ENCODE results near the gene DSTN.

DSTN gene

GRCh38 chr20:17624551-17625245 is 54.8 kb downstream of the DSTN start:
- DNase-seq (ENCODE audit: low spot score), result no peak

- DNase-seq (ENCODE audit: low spot score), result no peak
Observed at GRCh38 chr20:17625246-17626051, 55.6 kb downstream of the DSTN start.

GRCh38 chr20:17626217-17627007 is 56.5 kb downstream of the DSTN start:
- no peak for DNase-seq (ENCODE audit: low spot score)

GRCh38 chr20:17627101-17627955 is 57.5 kb downstream of the DSTN start:
- DNase-seq (ENCODE audit: low spot score), result no peak

- no peak for DNase-seq (ENCODE audit: low spot score)
Observed at GRCh38 chr20:17628101-17628841, 58.4 kb downstream of the DSTN start.

DNA sequence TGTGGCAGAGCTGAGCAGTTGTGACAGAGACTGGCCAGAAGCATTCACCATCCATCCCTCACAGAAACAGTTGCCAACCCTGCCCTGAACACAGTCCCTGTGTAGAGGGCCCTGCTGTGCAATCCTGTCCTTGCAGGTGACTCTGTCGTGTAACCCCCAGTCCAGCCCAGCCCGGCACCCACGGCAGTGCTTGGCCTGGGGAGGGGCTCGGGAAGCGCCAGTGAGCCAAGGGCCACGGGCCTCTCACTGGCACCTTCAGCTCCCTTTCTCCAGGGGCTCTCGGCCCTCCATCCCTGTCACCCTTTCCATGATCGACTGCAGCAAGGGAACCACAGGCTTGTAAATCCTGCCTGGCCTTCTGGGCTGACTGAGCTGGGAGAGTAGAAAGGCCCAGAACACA is 59.1 kb downstream of the DSTN start:
- DNase-seq (ENCODE audit: low spot score), result no peak

- DNase-seq (ENCODE audit: low spot score), result no peak
Observed at GRCh38 chr20:17629678-17630089, 59.8 kb downstream of the DSTN start.

GRCh38 chr20:17630151-17630805 is 60.4 kb downstream of the DSTN start:
- no peak for DNase-seq (ENCODE audit: low spot score)

GRCh38 chr20:17630806-17631195 is 60.9 kb downstream of the DSTN start:
- no peak for DNase-seq (ENCODE audit: low spot score)

- no peak for DNase-seq (ENCODE audit: low spot score)
Observed at GRCh38 chr20:17631576-17632319, 61.9 kb downstream of the DSTN start.

DNA sequence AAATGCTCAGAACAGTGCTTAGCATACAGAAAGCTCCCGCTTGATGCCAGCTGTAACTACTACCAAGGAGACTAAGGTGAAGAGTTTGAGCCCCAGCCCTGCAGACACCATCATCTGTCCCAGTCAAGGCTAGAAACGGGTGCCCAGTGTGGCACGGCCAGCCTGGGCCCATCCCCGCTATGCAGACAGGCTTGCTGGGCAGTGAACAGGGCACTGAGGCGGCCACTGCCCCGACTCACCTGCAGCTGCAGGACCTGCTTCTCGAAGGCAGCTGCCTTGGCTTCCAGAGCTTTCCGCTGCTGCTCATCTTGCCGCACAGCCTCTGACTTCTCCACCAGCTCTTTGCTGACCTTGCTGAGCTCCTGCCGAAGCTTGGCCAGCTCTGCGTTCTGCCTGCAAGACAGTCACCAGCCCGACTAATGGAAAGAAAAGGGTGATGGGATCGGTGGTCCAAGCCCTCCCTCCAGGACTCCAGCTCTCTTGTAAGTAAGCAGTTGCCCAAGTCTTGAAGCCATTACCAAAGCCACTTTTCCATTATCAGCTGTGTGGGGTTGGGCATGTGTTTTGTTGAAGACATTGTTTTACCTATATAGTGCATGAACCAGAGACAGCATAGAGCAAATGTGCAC is 63.5 kb downstream of the DSTN start:
- no peak for DNase-seq (ENCODE audit: low spot score)

DNA sequence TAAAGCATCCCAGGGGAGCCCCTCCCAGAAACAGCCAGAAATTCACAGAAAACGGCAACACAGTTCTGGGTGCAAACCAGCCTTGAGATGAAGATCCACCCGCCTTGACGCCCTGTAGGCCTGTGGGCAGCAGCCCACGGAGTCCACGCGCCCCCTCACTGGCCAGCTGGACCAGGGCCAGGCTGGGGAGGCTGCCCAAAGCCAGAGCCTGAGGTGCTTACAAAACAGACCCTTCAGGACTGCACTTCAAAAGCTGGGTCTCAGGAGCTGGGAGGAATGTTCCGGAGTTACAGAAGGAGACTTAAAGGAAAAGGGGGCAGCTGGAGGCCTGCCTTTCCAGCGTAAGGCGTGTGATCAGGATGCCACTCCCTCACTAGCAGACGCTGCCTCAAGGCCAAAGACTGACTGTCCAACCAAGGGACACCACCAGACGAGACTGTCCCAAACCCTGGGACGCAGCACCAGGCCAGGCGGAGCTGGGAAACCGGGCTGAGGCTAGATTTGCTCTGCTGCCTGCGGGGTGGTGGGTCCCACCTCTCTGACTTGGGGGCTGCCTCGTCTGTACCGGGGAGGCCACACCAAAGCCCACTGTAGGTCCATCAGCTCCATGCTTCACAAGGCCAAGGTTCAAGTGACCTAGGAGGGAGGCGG is 64.1 kb downstream of the DSTN start:
- no peak for DNase-seq (ENCODE audit: low spot score)

DNA sequence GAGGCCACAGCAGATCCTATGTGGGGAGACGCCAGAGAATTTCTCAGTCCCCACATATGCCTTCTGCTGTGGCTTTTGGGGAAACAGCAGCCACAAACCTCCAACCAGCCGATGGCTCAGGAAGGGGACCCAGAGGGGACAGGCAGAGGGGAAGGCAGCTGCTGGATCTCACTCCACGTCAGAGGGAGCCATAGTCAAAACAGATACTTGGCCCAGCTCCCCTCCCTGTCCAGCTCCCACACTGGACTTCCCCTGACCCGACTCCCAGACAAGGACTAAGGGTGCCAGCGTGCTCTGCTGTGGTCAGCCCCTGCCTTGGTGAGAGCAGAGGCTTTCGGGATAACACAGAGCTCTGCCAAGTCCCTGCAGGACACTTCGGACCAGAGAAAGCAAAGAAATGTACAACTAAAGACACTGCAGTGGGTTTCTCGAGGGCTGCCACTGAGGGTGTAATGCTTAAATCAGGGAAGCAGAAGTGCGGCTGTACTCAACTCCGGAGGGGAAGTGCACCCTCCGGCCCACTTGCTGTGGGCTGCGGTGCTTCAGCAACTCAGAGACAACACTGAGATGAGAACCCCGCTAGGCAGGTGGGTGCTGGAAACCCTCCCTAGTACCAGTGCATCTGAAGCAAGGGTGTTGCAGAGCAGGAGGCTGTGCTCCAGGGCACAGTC is 64.9 kb downstream of the DSTN start:
- DNase-seq (ENCODE audit: low spot score), result no peak

- DNase-seq (ENCODE audit: low spot score), result no peak
Observed at GRCh38 chr20:17635332-17636244, 65.7 kb downstream of the DSTN start.

DNA sequence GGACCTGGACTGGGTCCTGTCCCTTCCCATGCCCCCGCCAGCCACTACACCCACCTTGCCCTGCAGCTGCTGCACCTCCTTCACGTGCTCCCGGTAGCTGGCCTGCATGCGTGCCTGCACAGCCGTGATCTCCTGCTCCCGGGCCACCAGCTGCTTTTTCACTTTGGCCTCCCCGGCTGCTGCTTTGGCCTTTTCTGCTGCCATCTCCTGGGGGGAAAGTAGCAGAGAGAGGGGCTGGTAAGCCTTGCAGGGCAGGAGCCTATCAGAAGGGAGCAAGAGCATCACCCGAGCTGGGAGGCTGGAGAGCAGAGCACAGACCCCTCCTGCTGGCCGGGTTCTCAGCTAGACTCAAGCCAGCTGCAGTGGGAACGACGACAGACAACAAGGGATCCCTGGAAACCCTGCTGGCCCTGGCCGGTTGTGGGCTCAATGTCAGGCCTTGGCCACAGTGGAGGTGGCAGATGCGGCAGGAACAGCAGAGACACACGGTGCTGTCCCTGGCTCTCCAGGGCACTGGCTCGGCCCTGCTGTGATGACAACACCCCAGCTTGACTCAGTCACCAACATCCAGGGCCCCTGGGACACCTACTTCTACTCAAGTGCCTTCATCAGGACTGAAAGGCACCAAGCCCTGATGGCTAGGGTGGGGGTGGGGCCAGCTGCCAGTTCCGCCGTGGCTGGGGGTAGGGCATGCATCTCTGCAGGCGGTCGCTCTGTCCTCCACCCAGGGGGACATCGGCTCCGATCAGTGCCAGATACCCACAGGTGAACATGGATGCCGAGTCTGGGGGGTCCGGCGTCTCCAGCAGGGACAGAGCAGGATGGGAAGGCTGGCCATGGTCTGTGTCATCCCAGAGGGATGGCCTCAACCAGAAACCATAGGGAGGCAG is 66.9 kb downstream of the DSTN start:
- DNase-seq (ENCODE audit: low spot score), result no peak

DNA sequence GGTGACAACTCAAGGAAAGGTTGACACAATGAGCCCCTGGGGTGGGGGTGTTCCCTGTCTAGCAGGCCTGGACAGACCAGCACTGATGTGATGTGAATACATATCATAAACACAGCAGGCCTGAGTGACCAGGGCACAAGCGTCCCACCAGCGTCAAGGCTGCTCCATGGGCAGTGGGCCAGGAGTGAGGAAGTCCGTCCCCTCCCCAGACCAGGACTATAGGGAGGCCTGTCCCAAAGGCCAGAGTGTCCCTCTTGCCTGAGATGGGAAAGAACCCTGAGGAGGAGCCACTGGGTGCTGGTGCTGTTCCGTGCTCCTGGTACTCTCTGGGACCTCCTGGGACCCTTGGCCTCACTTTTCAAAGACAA is 67.5 kb downstream of the DSTN start:
- no peak for DNase-seq (ENCODE audit: low spot score)

Data from CD4-positive, alpha-beta T cell treated with Interleukin-6 at 100 ng/mL for 8 hours (primary cell).